Inflammatory macrophage (primary cell): ENCODE data around the gene ZNF521.

Source experiments
- DNase-seq, 2 donors: peaks; one replicate each; pipeline ENCODE4 v3.0.0-alpha.2; 2020 to 2022

Gene ZNF521

DNA sequence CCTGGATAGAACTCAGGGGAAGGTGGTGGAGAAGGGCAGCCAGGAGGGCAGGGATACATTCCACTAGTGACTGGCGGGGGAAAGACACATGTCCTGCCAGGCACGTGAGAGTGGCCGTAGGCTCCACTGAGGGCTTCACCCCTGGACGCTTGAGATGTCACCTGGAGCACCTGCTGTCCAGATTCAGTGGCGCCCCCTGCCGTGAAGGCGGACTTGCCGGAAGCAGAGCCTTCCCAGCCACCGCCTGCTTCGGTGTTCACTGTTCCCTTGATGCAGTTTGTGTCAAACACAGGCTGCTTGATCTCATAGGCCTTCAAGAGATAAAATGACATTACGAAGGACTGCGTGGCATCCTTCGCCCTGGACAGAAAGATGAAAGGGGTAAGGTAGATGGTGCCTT is 335.3 kb downstream of the ZNF521 start:
- DNase-seq, result no peak

GRCh38 chr18:25016181-25016580 is 335.8 kb downstream of the ZNF521 start:
- DNase-seq, result no peak
